Measurements from ENCODE around the gene ATP8A1. TPM values are rescaled to one million over a fixed set of nuclear protein-coding genes. Genes with fewer than 3 reads are reported as not detected.
"Not testable (repeated sequence)": the region's sequence is repeated elsewhere in the genome, so short reads cannot be mapped to it uniquely, and the experiment has no call there.

ATP8A1 gene
- total RNA-seq, 2 donors from 2014 or later: 37.4 to 70.9 TPM

- 0% methylated on average over 23 to 39 of the region's 39 CpGs for WGBS, 2 donors
- peak overlapping the region; percentile 77 to 94 (median 92) for H3K27ac ChIP-seq
- peak overlapping the region; percentile 65 to 86 for H3K4me3 ChIP-seq
- H3K4me1 ChIP-seq: peaks cover 46% of the 10 kb centered on the region
- intact Hi-C loops (cut with DNase I): no loop called here
- ATAC-seq (peak; percentile 13), DNase-seq (peak; percentile 39 to 54 (median 48))
- no peaks in the 10 kb centered on the region for H3K36me3 ChIP-seq (replicated peaks in 1 of 2; ENCODE audit: insufficient read depth in 1 of 2, low read depth in 2 of 2)
- no peaks in the 10 kb centered on the region for H3K9me3 ChIP-seq
- no peaks in the 10 kb centered on the region for H3K27me3 ChIP-seq
- TF ChIP-seq POLR2A (IDR thresholded peaks at IDR 0.05): peak in 2 of 3 donors; percentile 14 to 35
- no peak for TF ChIP-seq CTCF (IDR thresholded peaks at IDR 0.05)
Measured at GRCh38 chr4:42655921-42656678, 805 bp downstream of the ATP8A1 start.

DNA sequence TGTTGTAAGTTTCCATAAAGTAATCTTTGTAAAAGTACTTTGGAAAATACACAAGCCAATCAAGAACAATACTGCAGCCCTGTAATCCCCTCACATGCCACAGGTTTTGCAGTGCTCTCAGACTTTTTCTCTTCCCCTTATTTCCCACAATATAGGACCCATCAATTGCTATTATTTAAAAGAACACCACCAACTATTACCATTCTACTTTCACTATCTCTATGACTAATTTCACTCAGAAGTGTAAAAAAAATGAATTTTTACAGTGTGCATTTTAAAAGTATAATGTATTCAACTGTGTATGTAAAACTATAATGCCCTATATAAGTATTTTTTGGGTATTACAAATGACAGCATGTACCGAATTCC, 1.7 kb downstream of the ATP8A1 start:
- DNase-seq (no peak), ATAC-seq (no peak)
- Histone ChIP-seq H3K4me3 (no peak overlapping the region), H3K36me3 (replicated peaks in 1 of 2; ENCODE audit: insufficient read depth in 1 of 2, low read depth in 2 of 2) (no peaks in the 10 kb centered on the region), H3K9me3 (no peaks in the 10 kb centered on the region), H3K4me1 (peaks cover 46% of the 10 kb centered on the region), H3K27ac (peak overlapping the region; percentile 40 to 94 (median 92)), H3K27me3 (no peaks in the 10 kb centered on the region)
- intact Hi-C loops (cut with DNase I): no loop called here
- 35 to 38% methylated on average over 1 of the region's 1 CpG for WGBS, 2 donors
- TF ChIP-seq POLR2A (IDR thresholded peaks at IDR 0.05) (no peak), CTCF (IDR thresholded peaks at IDR 0.05) (peak in 1 of 7 experiments; percentile 5)

DNA sequence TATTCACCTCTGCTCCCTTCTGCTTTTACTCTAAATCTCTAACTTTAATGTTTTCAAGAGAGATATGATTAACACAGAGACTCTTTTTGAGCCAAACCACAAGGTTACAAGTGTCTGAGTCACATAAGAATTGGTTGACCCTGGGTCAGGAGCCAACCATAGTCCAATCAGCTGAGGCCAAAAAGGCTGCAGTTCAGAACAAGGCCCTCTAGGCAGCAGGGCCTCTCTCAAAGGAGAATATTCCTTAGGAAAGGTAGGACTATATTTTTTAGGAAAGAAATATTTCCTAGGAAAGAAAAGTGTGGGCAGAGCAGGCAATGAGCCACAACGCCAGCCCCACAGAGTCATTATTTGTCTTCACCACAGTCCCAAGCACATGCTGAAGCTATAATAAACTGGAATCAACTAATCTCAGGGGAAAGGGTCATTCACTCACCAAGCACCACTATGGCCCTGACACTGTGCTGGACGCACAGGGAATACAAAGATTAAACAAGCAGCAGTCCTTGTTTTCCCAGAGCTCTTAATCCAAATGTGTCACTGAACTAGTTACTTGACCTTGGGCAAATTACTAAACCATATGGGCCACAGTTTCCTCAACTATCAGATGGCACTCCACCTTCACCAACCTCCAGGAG, 2.2 kb downstream of the ATP8A1 start:
- H3K27me3 ChIP-seq: no peaks in the 10 kb centered on the region
- peak overlapping the region; percentile 40 to 94 (median 92) for H3K27ac ChIP-seq
- peaks cover 46% of the 10 kb centered on the region for H3K4me1 ChIP-seq
- no peaks in the 10 kb centered on the region for H3K9me3 ChIP-seq
- intact Hi-C loops (cut with DNase I): no loop called here
- WGBS, 2 donors: 25 to 31% methylated on average over 2 of the region's 2 CpGs
- peak in 3 of 4 donors; percentile 25 to 46 (median 40) for DNase-seq
- no peak overlapping the region for H3K4me3 ChIP-seq
- no peak for ATAC-seq
- no peaks in the 10 kb centered on the region for H3K36me3 ChIP-seq (replicated peaks in 1 of 2; ENCODE audit: insufficient read depth in 1 of 2, low read depth in 2 of 2)
- TF ChIP-seq CTCF (IDR thresholded peaks at IDR 0.05) (peak in 1 of 7 experiments; percentile 5), POLR2A (IDR thresholded peaks at IDR 0.05) (peak in 1 of 3 donors; percentile 9)

DNA sequence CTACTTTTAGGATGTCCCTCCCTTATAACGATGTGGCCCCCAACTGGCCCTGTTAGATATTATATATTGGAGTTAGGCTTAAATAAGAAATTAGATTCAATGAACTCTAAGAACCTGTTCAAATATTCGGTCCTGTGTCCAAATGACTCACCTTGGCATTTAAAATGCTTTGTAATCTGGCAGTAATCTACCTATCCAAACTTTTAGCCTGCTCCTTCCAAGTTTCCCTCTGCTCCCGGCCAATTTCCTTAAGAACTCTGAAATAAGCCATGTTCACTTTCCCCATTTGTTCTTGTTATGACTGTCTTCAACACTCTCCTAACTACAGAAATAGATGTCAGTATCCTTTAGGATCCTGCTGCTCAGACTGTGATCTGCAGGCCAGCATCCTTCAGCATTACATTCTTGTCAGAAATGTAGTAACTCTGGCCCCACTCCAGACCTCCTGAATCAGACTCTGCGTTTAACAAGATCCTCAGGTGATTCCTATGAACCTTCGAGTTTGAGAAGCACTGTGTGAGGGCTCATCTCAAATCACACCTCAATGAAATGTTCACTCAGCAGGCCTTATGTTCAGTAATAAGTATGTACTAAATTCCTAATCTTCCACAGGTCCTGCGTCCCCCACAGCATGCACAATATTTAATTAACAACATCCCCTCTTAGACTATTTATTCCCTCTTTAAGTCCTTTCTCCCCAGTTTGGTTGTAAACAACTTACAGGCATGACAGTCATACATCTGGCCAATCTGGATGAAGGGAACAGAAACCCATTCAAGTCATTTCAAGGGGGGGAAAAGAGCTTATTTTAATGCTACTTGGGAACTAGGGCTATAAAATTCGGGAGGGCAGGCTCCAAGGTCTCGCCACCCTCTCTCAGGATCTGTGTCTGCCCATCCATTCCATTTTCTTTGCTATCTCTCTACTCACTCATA, 3.0 kb downstream of the ATP8A1 start:
- ATAC-seq: no peak
- Histone ChIP-seq H3K4me1 (peaks cover 46% of the 10 kb centered on the region), H3K27ac (peak overlapping the region; percentile 1 to 94 (median 92))

DNA sequence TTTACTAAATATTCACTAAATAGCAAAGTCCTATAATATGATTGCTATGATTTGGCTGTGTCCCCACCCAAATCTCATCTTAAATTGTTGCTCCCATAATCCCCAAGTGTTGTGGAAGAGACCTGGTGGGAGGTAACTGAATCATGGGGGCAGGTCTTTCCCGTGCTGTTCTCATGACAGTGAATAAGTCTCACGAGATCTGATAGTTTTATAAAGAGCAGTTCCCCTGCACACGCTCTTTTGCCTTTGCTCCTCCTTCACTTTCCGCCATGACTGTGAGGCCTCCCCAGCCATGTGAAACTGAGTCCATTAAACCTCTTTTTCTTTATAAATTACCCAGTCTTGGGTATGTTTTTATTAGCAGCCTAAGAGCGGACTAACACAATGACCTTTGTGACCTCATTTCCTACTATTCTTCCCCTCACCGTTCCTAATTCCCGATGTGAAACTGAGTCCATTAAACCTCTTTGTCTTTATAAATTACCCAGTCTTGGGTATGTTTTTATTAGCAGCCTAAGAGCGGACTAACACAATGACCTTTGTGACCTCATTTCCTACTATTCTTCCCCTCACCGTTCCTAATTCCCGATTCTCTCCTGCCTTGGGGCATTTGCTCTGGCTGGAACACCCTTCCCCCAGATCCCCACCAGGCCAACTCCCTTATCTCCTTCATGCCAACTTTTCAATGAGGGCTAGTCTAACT, 4.2 kb downstream of the ATP8A1 start:
- WGBS, 2 donors: 76 to 87% methylated on average over 10 of the region's 10 CpGs
- intact Hi-C loops (cut with DNase I); H3K36me3 ChIP-seq (replicated peaks in 1 of 2; ENCODE audit: insufficient read depth in 1 of 2, low read depth in 2 of 2); H3K9me3 ChIP-seq; ATAC-seq; DNase-seq; H3K27me3 ChIP-seq; H3K4me3 ChIP-seq; H3K27ac ChIP-seq: not testable (repeated sequence)
- H3K4me1 ChIP-seq: peaks cover 38% of the 10 kb centered on the region

More for the DNA sequence above, 3.0 kb downstream of the ATP8A1 start:
- Histone ChIP-seq H3K27me3 (no peaks in the 10 kb centered on the region), H3K9me3 (no peaks in the 10 kb centered on the region), H3K36me3 (replicated peaks in 1 of 2; ENCODE audit: insufficient read depth in 1 of 2, low read depth in 2 of 2) (no peaks in the 10 kb centered on the region), H3K4me3 (no peak overlapping the region)
- intact Hi-C loops (cut with DNase I): no loop called here
- DNase-seq: peak in 2 of 4 donors; percentile 12 to 23
- 46 to 47% methylated on average over 8 of the region's 8 CpGs for WGBS, 2 donors
- TF ChIP-seq POLR2A (IDR thresholded peaks at IDR 0.05) (no peak), CTCF (IDR thresholded peaks at IDR 0.05) (no peak)

Data from body of pancreas (tissue), 4 donors.